ENCODE data around the gene GMIP.

DNA sequence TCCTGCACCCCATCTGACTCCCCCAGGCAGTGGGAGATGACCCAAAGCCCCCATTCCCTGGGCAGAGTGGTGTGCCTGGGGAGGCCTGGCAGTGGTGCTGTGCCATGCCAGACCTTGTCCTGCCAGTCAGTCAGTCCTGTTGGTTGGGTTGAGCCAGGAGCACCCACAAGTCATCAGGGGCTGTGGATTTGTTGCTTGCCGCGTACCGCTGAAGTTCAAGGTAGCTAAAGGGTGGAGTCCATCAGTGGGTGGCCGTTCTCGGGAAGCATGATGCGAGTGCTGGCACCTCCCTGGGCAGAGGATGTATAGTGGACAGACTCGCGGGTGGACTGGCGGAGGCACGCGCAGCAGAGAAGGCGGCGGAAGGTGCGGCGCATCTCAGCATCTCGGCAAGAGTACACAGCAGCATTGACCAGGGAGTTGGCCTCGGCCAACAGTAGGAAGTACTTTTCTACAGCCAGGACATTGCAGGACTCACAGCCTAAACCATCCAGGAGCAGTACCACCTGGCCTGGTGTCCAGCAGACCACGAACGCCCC is 19.4 kb downstream of the GMIP start:
- TF ChIP-seq POLR2AphosphoS5 (IDR thresholded peaks at IDR 0.05) (no peak), POLR2A (IDR thresholded peaks at IDR 0.05) (no peak), EP300 (IDR thresholded peaks at IDR 0.05) (no peak)
- TF ChIP-seq, protein P1, sequence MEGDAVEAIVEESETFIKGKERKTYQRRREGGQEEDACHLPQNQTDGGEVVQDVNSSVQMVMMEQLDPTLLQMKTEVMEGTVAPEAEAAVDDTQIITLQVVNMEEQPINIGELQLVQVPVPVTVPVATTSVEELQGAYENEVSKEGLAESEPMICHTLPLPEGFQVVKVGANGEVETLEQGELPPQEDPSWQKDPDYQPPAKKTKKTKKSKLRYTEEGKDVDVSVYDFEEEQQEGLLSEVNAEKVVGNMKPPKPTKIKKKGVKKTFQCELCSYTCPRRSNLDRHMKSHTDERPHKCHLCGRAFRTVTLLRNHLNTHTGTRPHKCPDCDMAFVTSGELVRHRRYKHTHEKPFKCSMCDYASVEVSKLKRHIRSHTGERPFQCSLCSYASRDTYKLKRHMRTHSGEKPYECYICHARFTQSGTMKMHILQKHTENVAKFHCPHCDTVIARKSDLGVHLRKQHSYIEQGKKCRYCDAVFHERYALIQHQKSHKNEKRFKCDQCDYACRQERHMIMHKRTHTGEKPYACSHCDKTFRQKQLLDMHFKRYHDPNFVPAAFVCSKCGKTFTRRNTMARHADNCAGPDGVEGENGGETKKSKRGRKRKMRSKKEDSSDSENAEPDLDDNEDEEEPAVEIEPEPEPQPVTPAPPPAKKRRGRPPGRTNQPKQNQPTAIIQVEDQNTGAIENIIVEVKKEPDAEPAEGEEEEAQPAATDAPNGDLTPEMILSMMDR (IDR thresholded peaks at IDR 0.05), result no peak
